Right forelimb (tissue), 1 donor: ENCODE measurements around the gene RNASE2.
"Not testable (repeated sequence)": the region's sequence is repeated elsewhere in the genome, so short reads cannot be mapped to it uniquely, and the experiment has no call there.

Experiments used
- DNase-seq: peaks from one replicate; pipeline ENCODE4 v3.0.0-alpha.2; 2018

RNASE2 gene

GRCh38 chr14:20954736-20955537, at the start of gene RNASE2:
Gene RNASE2, plus strand, starts transcription at chr14:20955487. Its CDS starts 285 bp downstream, at chr14:20955772.
- not testable (repeated sequence) for DNase-seq

DNA sequence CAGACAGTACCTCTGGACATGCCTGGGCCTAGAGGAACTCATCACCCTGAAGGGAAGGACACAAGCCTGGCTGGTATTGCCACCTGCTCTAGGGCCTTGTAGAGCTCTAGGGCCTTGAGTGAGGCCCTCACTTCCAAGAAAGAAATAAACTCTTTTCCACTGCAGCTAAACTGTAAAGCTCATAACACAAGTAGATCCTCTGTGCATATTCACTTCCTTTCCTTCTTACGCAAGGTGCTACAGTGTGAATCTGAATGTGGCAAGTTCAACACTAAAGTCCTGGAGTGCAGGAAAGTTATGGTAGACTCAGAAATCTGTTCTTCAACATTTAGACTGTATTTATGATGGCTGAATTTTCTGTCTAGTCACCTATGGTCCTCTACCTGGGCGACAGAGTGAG, 49.6 kb upstream of the RNASE2 start:
- DNase-seq, result no peak

DNA sequence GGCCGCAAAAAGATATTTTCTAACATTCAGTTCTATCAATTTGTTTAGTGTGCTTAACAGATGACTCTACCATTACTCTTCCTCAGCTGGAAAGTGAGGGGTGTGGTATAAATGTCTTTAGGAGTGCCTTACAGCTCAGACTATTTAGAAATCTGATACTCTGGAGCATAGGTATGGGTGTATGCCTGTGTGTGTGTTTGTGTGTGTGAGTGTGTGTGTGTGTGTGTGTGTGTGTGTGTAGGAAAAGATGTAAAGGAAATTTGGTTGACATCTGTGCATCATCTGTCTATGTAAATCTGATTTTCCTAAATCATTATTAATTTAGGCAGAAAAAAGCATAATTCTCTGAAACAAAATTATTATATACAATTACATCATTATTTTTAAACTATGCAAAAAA, 48.1 kb upstream of the RNASE2 start:
- DNase-seq, result no peak

DNA sequence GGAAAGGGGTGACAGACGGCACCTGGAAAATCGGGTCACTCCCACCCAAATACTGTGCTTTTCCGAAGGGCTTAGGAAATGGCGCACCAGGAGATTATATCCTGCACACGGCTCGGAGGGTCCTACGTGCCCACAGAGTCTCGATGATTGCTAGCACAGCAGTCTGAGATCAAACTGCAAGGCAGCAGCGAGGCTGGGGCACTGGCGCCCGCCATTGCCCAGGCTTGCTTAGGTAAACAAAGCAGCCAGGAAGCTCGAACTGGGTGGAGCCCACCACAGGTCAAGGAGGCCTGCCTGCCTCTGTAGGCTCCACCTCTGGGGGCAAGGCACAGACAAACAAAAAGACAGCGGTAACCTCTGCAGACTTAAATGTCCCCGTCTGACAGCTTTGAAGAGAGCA, 44.5 kb upstream of the RNASE2 start:
- DNase-seq, result not testable (repeated sequence)

GRCh38 chr14:20919038-20919756, 36.1 kb upstream of the RNASE2 start:
- not testable (repeated sequence) for DNase-seq

DNA sequence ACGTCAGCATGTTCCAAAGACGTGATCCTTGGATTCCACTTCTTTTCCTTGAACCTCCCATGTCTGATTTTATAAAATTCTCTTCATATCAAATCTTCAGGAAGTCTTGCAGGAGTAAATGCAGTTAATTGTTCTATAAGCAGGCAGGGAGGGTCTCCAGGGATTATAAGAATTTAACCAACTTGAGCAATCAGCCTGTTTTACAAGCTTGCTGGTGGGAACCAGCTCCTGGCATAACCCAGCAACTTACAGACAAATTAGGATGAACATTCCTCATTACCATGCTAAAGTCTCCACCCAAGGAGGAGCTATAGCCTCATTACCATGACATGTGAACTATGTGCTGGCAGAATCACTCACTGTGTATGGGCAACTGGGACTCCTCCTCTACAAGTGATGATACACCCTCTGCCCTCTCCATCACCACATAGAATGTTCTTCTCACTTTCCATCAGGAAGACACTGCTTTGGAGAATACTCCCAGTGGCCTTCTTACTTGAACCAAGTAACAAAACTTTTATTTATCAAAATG, 31.5 kb upstream of the RNASE2 start:
- DNase-seq, result not testable (repeated sequence)

DNA sequence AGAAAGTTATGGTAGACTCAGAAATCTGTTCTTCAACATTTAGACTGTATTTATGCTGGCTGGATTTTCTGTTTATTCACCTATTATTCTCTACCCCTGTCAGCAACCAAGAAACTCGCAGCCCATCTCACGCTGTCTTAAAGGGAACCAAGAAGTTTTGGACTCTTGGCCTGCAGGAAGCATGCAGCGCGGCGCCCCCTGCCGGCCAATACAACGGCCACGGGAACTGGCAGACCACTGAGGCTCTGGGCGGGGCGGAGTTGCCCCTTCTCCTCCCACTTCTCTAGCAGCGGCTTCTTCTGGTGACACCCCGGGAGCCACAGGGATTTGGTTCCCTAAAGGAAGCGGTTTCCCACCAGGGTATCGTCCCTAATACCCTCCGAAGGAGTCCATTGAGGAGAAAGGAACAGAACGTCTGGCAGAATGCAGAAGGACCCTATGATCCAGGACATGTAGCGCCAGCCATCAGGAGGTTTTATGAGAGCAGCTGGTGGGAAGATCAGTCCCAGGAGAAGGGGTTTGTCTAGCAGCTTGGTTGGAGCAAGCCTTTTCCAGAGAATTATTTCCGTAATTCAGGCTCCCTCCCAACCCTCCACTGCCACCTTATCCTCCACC, 21.0 kb upstream of the RNASE2 start:
- no peak for DNase-seq

GRCh38 chr14:20935303-20935984, 19.8 kb upstream of the RNASE2 start:
- DNase-seq, result no peak

- DNase-seq, result not testable (repeated sequence)
Observed at GRCh38 chr14:20945146-20945545, 10.1 kb upstream of the RNASE2 start.

- DNase-seq, result not testable (repeated sequence)
Observed at GRCh38 chr14:20946707-20947106, 8.6 kb upstream of the RNASE2 start.

DNA sequence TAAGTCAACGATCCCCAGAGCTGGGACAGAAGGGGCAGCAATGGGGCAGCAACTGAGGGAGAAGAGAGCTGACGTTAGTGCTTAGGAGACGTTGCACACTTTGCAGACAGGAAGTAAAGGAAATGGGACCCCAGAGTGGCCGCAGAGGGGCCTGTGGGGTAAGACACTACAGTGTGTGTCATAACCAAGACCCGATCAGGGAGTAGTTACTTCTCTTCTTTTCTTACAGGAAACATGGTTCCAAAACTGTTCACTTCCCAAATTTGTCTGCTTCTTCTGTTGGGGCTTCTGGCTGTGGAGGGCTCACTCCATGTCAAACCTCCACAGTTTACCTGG, 219 bp downstream of the RNASE2 start:
- DNase-seq, result not testable (repeated sequence)

DNA sequence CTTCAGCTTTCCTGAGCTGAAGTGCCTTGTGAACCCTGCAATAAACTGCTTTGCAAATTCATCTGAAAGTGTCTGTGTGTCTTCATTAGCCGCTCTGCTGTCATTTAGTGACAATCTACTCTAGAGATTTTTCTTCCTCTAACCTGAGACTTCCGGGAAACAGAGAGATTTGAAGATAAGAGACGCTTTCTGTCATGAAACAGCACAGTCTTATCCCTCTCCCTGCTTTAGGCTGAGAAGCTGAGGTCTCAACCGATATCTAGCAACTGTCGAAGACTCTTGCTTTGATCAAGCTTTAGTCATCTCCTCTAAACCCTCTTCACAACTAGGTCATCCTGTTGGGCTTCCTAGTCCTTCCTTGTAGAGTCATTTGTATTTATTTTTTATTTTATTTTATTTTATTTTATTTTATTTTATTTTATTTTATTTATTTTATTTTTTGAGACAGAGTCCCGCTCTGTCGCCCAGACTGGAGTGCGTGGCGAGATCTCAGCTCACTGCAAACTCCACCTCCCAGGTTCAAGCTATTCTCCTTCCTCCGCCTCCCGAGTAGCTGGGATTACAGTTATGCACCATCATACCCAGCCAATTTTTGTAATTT, 1.2 kb downstream of the RNASE2 start:
- no peak for DNase-seq

DNA sequence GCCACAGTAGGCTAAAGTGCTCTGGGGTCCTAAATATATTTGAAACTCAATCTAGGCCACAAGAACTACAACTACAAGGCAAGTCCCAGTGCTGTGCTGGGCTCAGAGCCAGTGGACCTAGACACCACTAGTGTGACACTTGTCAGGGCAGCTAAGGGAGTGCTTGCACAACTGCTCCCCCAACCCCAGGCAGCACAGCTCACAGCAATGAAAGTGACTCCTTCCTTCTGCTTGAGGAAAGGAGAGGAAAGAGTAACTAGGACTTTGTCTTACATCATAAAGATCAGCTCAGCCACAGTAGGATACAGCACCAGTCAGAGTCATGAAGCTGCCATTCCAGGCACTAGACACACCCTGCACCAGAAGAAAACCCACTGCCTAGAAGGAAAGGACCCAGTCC, 3.7 kb downstream of the RNASE2 start:
- not testable (repeated sequence) for DNase-seq

- DNase-seq, result no peak
Observed at GRCh38 chr14:20969336-20969735, 14.0 kb downstream of the RNASE2 start.

GRCh38 chr14:20970647-20970982, 15.3 kb downstream of the RNASE2 start:
- DNase-seq, result no peak

- DNase-seq, result peak; percentile 90
Observed at GRCh38 chr14:20970983-20971704, 15.9 kb downstream of the RNASE2 start.

- no peak for DNase-seq
Observed at GRCh38 chr14:20971705-20972021, 16.4 kb downstream of the RNASE2 start.

DNA sequence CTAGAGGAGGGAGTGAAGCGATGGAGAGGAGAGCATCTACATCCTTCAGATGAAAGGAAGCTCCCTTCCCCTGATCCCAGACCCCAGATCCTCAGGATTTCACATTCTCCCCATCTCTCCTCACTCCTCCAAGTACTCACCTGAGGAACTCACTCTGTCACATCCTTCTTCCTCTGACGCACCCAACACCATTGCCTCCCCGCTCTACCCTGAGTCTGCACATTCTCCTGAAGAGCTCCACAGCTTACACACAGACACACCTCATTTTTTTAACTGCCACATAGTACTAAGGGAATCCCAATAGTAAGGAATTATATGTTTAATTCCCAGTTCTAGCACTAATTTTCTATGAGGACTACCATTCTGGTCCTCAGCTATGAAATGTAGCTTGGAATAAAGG, 18.2 kb downstream of the RNASE2 start:
- no peak for DNase-seq

DNA sequence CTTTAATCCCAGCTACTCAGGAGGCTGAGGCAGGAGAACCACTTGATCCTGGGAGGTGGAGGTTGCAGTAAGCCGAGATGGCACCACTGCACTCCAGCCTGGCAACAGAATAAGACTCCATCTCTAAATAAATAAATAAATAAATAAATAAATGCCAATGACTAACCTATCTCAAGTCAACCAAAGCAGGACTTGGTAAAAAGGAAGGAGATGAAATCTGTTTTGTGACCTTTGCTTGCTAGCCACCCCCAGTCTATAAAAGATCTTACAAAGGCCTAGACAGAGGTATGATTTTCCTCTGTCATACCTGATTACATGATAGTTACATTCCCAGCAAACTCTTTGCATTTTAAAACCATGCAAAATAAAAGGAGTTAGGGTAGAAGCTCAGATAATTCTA, 21.0 kb downstream of the RNASE2 start:
- DNase-seq, result no peak

DNA sequence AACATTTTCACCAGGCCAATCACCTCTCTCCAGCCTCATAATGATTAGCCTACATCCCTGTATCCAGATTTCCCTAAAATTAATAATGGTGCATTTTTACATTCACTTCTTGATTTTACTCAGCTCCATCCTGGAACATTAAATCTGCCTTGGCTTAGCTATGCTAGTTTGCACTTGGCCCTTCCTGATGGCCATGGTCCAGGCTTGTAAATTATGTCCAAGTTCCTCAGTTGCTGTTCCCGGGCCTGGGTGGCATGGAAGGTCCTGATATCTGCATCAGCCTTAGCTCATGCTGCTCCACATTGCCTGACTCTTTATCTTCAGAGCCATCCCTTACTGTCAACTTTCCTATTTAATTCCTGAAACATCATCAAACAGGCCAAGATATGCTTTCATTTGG, 23.4 kb downstream of the RNASE2 start:
- no peak for DNase-seq

GRCh38 chr14:20980906-20981305, 25.6 kb downstream of the RNASE2 start:
- no peak for DNase-seq
